Measurements from ENCODE around the gene KAT6B.
"Not testable (repeated sequence)": the region's sequence is repeated elsewhere in the genome, so short reads cannot be mapped to it uniquely, and the experiment has no call there.

Gene KAT6B

GRCh38 chr10:74890460-74890859 lies 64.1 kb downstream of the KAT6B start:
- DNase-seq (ENCODE audit: low read depth in 2 of 2) = no peak
- TF ChIP-seq CTCF (IDR thresholded peaks at IDR 0.05; ENCODE audit: low read depth, low read length) = no peak
- no peak overlapping the region for H3K4me3 ChIP-seq (replicated peaks in 1 of 2; ENCODE audit: low read depth in 2 of 2, low read length in 2 of 2)

DNA sequence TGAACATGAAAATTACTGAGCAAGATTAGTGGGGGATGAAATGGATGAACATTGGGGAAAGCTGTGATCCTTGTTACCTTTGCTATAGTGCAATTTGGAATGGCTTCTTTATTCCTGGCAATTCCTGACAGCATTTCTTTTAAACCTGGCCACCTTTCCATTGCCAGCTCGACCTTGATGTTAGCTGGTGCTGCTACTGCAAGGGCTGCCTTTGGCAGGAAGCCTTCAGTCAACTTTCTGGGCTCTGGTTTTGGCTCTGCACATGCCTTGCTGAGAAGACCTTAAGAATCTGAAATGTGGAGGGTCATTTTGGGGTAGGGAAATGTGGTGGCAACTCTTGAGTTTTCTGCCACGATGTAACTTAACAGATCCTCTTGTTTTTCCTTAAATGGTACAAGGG lies 64.7 kb downstream of the KAT6B start:
- H3K4me3 ChIP-seq (replicated peaks in 1 of 2; ENCODE audit: low read depth in 2 of 2, low read length in 2 of 2) = no peak overlapping the region
- no peak for DNase-seq (ENCODE audit: low read depth in 2 of 2)
- no peak for TF ChIP-seq CTCF (IDR thresholded peaks at IDR 0.05; ENCODE audit: low read depth, low read length)

GRCh38 chr10:74892839-74893238 lies 66.4 kb downstream of the KAT6B start:
- no peak for TF ChIP-seq CTCF (IDR thresholded peaks at IDR 0.05; ENCODE audit: low read depth, low read length)
- no peak for DNase-seq (ENCODE audit: low read depth in 2 of 2)
- H3K4me3 ChIP-seq (replicated peaks in 1 of 2; ENCODE audit: low read depth in 2 of 2, low read length in 2 of 2) = no peak overlapping the region

- DNase-seq (ENCODE audit: low read depth in 2 of 2); H3K4me3 ChIP-seq (replicated peaks in 1 of 2; ENCODE audit: low read depth in 2 of 2, low read length in 2 of 2): not testable (repeated sequence)
Observed at GRCh38 chr10:74893329-74893728, 66.9 kb downstream of the KAT6B start.

- no peak overlapping the region for H3K4me3 ChIP-seq (replicated peaks in 1 of 2; ENCODE audit: low read depth in 2 of 2, low read length in 2 of 2)
- DNase-seq (ENCODE audit: low read depth in 2 of 2) = no peak
Observed at GRCh38 chr10:74896788-74897527, 70.6 kb downstream of the KAT6B start.

DNA sequence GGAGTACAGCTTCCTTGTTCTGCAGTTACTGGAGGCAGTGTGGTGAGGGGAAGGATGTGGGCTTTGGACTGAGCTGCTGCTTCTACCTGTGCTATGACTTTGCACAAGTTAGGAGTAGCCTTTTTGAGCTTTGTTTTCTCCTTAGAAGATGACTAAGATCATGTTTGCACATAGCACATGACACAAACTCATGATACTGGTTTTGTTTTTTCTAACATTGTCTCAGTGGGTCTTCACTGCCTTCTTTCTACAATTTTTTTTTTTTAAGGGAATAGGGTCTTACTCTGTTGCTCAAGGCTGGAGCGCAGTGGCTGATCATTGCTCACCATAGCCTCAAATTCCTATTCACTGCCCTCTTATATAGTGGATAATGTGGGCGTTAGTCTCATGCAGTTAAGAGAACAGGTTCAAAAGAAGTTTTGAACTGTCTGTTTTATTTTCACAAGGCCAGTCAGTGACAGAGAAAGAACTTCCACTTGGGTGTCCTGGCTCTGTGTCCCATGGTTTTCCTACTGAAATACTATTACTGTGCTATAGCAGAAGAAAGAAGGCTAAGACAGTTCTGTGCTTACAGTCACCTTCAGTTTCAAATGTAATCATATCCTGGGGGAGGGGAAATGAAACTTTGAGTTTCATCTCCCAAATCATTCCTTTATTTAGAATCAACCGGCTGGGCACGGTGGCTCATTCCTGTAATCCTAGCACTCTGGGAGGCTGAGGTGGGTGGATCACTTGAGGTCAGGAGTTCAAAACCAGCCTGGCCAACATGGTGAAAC lies 72.0 kb downstream of the KAT6B start:
- peak in 1 of 2 donors; percentile 20 for DNase-seq (ENCODE audit: low read depth in 2 of 2)
- H3K4me3 ChIP-seq (replicated peaks in 1 of 2; ENCODE audit: low read depth in 2 of 2, low read length in 2 of 2) = no peak overlapping the region
- no peak for TF ChIP-seq CTCF (IDR thresholded peaks at IDR 0.05; ENCODE audit: low read depth, low read length)

More at GRCh38 chr10:74896788-74897527, 70.6 kb downstream of the KAT6B start:
- no peak for TF ChIP-seq CTCF (IDR thresholded peaks at IDR 0.05; ENCODE audit: low read depth, low read length)

GRCh38 chr10:74900297-74900696 lies 73.9 kb downstream of the KAT6B start:
- H3K4me3 ChIP-seq (replicated peaks in 1 of 2; ENCODE audit: low read depth in 2 of 2, low read length in 2 of 2) = no peak overlapping the region
- no peak for TF ChIP-seq CTCF (IDR thresholded peaks at IDR 0.05; ENCODE audit: low read depth, low read length)
- no peak for DNase-seq (ENCODE audit: low read depth in 2 of 2)
